DMS 273 treated with DMSO at 0.1 percent for 48 hours (cell line): Measurements from ENCODE around the gene PARVG.

Experiments used
- DNase-seq: peaks from one replicate; lab custom pipeline; 2025; lab: John Stamatoyannopoulos, UW

PARVG gene

GRCh38 chr22:44196731-44197131 lies 16.0 kb downstream of the PARVG start:
- no peak for DNase-seq

DNA sequence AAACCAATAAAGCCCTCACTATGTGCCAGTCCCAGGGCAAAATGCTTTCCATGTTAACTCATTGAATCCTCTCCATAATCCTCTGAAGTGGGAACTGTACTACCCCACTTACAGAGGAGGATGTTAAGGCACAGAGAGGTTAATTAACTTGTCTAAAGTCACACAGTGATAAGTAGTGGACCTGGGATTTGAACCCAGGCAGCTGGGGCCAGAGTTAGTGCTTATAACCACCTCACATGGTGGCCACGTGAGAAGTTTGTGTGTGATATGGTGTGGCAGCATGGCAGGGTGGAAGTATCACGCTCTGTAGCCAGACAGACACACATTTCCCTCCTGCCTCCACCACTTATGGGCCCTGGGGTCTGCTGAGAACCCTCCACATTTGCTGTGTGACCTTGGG lies 16.5 kb downstream of the PARVG start:
- DNase-seq: no peak

- no peak for DNase-seq
These were observed 18.4 kb downstream of the PARVG start for GRCh38 chr22:44199164-44199563.

DNA sequence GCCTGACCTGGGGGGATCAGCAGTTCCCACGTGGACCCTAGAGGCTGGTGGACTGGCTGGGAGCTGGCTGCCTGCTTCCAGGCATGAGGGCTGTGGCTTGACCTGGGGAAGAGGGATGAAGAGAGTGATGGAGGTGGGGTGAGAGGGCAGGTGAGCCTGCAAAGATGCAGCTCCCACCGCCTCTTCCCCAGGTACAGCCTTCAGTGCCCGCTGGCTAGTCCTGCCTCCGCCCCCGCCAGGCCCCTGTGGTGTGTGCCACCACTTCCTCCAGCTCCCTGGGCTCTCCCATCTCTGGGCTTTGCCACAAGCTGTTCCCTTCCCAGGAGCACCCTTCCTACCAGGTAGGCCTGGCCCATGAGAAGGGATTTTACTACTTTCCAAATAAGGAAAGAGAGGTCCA lies 19.1 kb downstream of the PARVG start:
- DNase-seq: no peak

- DNase-seq: no peak
These were observed 19.7 kb downstream of the PARVG start for GRCh38 chr22:44200451-44200850.

DNA sequence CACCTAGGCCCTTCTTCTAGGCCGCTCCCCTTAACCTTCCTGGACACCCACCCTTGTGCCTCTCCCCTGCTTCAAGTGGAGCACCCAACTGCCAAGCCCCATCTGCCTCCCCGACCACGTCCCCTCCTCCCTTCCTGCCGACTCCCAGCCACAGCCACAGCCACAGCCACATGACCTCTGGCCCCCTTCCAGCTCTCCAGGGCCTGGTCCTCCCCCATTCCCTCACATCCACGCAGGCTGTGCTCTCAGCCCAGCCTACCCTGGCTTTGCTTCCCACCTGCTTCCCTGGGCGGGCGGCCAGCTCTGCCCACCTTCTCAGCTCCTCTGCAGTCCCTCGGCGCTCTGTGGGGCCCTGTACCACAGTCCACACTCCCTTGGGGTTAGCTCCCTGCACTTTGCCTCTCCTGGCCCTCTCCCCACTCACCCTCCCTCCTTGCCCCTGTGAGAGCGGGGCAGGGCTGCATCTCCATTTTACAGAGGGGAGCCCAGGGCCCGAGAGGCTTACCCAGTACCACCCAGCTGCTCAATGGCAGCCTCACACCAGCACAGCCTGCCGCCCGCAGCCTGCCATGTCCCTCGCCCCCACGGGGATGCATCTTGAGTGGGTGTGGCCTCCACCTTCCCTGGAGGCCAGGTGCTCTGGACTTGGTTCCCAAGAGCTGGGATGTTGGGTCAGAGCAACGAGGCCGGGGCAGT lies 20.3 kb downstream of the PARVG start:
- DNase-seq: no peak

DNA sequence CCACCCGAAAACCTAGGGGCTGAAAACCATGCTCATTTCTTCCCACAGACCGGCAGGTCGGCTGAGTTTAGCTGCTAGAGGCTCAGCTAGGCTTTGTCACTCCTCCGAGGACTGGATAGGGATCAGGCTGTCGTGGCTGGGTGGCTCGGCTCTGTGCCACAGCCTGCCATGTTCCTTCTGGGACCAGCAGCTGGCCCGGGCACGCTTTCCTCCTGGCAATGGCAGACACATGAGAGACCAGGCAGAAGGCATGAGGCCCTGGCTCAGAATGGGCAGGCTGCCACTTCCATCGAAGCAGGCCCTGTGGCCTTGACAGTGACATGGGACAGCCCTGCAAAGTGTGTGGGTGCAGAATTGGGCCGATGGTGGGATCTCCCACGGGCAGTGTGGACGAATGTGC lies 20.9 kb downstream of the PARVG start:
- DNase-seq: no peak

DNA sequence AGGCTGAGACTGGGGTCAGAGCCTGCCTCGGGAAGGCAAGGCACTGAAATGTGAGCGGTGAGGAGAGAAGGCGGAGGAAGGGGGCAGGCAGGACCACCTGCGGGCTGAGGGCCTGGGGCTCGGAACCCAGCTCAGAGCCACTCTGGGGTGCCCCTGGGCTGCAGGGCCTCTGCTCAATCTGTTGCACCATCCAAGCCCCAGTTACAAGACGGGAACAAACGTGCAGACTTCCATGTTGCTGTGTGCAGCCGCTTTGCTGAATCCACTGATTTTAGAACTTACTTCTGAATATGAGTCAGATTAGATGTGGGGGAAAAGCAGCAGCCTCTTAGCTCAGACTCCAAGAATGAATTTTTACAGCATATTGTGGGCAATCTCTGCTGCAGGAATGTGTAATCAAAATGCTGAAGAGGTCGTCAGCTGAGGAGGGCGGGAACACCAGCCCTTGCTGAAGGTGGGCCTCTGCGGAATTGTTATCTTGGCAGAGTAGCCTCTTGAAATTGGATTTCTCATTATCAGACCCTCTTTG lies 21.6 kb downstream of the PARVG start:
- DNase-seq: no peak

GRCh38 chr22:44203203-44203602 lies 22.5 kb downstream of the PARVG start:
- no peak for DNase-seq

- DNase-seq: no peak
These were observed 24.2 kb downstream of the PARVG start for GRCh38 chr22:44204739-44205515.

DNA sequence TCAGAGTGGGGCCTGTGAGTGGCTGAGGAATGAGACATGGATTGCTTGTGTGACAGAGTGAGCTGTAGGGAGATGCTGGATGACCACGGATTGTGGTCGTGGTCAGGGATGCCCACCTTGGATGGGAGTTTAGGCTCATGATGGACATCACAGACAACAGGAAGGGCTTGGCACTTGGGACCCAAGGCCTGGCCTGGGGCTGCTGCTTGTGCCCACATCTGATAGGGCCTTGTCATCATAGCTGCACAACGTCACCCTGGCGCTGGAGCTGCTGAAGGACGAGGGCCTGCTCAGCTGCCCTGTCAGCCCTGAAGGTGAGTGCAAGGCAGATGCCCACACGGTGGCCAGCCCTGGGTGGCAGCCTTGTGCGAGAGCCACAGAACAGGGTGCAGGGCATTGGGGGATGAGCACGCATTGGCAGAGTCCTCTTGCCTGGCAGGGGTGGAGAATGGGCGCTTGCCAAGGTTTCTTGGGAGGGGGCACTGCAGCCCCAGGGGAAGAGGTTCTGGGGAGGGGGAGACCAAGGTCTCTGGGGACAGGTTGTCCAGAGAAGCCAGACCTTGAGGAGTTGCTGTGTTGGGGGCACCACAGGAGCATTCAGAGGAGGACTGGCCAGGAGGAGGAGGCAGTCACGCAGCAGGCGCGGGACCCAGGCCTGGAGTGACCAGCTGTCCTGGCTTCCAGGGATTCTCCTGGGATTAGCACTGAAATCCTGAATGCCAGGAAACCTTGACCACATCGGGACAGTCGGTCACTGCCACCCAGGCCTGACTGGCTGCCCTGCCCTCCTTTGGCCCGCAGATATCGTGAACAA lies 25.0 kb downstream of the PARVG start:
- no peak for DNase-seq

DNA sequence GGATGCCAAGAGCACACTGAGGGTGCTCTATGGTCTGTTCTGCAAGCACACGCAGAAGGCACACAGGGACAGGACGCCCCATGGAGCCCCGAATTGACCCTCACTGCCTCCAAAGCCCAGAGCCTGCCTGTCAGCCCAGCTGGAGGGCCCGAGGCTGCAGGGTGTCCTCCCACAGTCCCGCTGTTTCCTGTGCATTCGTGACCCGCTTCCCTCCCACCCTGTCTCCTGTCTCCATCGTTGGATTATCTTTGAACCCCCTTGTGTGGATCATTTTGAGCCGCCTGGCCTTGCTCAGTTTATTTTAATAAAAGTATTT lies 25.6 kb downstream of the PARVG start:
- DNase-seq: no peak

- no peak for DNase-seq
These were observed 26.0 kb downstream of the PARVG start for GRCh38 chr22:44206696-44207095.

- DNase-seq: no peak
These were observed 26.7 kb downstream of the PARVG start for GRCh38 chr22:44207173-44207980.

DNA sequence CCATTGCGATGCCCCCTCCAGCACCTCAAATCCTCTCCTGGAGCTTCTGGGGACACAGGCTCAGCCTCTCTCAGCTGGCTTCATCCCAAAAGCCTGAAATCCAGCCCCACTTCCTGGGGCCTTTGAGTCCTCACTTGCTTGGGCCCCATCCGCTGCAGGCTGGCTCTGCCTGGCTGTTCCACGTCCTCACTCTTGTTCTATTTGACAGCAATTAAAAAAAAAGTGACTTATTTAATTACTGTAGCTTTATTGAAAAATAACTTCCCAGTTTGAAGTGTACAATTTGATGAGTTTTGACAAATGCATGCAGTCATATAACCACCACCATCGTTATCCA lies 27.2 kb downstream of the PARVG start:
- no peak for DNase-seq

GRCh38 chr22:44209343-44209742 lies 28.6 kb downstream of the PARVG start:
- no peak for DNase-seq

DNA sequence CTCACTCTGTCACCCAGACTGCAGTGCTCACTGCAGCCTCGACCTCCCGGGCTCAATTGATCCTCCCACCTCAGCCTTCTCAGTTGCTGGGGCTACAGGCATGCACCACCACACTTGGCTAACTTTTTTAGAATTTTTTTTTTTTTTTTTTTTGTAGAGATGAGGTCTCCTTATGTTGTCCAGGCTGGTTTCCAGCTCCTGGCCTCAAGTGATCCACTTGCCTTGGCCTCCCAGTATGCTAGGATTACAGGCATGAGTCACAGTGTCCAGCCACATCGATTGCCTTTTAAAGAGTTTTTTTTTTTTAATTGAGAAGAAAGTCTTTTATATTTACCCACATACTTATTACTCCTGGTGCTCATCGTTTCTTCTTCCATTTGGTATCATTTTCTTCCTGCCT lies 30.0 kb downstream of the PARVG start:
- no peak for DNase-seq

GRCh38 chr22:44211256-44211945 lies 30.7 kb downstream of the PARVG start:
- DNase-seq: no peak

- peak; percentile 35 for DNase-seq
These were observed 31.5 kb downstream of the PARVG start for GRCh38 chr22:44211946-44212930.

- no peak for DNase-seq
These were observed 32.2 kb downstream of the PARVG start for GRCh38 chr22:44212936-44213335.
